Stimulated activated CD4-positive, alpha-beta T cell treated with anti-CD3 and anti-CD28 coated beads, Interleukin-2, amount 100 ng/mL, for 48 hours (primary cell): Measurements from ENCODE around the gene RGS7.

Experiments
- DNase-seq, 2 donors: peaks; one replicate each; pipeline ENCODE4 v3.0.0-alpha.2; 2020

RGS7 gene

GRCh38 chr1:241356519-241357365 is at the start of gene RGS7:
TSS of gene RGS7 (minus strand) at chr1:241357205.
- DNase-seq, result peak in 1 of 2 donors; percentile 2

DNA sequence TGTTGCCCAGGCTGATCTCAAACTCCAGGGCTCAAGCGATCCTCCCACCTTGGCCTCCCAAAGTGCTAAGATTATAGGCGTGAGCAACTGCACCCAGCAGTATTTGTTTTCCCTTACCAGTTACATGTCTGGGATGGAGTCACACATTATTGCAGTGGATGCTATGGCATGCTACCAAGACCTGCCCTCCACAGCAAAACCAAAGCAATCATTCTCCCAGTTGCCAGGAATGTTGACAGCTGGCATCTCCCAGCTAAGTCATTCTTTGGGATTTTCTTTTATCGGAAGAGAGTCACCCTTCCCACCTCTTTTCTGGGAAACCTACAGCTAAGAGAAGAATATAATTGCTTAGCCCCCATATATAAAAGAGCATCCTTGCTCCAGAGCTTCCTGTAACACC is 49.4 kb upstream of the RGS7 start:
- no peak for DNase-seq

DNA sequence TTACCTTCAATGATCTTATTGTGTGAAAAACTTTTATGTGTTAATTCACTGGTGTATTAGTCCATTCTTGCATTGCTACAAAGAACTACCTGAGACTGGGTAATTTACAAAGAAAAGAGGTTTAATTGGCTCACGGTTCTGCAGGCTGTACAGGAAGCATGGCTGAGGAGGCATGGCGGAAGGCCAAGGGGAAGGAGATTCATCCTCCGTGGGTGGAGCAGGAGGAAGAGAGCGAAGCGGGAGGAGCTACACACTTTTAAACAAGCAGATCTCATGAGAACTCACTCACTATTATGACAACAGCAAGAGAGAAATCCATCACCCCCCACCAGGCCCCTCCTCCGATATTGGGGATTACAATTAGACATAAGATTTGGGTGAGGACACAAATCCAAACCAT is 44.2 kb upstream of the RGS7 start:
- DNase-seq, result no peak

GRCh38 chr1:241396747-241397681 is 40.0 kb upstream of the RGS7 start:
- DNase-seq, result no peak

DNA sequence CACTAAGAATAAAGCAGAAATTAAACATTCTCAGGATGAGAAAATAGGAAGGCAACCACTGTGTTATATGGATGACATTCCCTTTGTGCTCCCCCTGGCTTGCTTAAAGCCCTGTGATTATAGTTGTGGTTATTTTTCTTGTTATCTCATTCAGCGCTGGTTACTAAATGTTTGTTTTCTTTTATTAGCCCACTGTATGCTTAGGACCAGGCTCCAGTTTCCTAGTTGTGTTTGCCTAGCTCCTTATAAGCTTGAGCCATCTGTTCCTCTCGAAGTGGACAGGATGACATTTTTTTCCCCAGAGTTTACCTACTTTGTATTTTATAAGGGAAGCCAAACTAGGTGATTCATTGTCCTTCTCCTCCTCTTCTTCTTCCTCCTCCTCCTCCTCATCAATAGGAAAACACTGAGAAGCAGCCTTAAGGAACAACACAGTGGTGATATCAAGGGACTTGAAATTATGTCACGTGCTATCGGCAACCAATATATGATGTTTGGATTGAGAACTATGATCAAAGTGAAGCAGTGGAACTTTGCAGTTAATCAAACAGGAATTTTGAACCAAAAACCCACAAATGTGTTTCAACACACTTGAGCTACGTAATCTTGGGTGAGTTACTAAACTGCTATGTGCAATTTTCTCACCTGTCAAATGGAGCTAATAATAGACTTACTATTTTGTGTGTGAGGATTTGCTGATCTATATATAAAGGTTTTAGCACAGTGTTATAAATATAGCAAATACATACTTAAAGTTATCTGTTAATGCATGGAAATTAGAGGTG is 35.1 kb upstream of the RGS7 start:
- DNase-seq, result no peak

DNA sequence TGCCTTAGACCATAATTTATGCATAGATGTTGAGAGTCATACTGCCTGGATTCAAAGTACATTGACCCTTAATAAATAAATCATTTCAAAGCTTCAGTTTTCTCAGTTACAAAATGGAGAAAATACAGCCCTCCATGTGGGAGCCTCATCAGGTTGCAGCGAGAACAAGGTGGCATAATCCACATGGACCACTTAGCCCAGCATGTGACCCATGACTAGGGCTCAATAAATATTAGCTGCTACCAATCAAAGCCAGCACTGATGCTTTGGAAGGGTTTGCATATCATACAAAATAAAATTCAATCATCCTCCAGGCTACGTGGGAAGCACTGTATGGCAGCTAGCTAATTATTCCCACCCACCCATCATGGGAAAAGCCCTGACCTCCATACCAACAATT is 33.5 kb upstream of the RGS7 start:
- DNase-seq, result no peak

DNA sequence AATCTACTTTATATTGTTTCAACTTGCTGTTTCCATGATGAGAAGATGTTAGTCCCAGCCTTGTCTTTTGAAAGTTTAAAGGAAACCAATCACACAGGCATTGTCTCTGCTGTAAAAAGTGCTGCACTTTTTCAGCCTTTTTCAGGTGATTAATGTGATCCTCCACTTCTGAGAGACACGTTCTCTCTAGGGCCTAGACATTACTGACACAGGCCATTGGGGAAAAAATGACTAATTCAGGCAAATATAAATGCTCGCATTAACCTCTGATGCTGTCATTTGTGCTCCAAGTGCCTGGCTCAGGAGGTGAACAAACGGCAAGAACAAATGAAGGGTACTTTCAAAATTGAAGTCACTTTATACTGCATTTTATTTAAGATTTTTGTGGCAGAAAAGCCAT is 32.4 kb upstream of the RGS7 start:
- DNase-seq, result no peak

DNA sequence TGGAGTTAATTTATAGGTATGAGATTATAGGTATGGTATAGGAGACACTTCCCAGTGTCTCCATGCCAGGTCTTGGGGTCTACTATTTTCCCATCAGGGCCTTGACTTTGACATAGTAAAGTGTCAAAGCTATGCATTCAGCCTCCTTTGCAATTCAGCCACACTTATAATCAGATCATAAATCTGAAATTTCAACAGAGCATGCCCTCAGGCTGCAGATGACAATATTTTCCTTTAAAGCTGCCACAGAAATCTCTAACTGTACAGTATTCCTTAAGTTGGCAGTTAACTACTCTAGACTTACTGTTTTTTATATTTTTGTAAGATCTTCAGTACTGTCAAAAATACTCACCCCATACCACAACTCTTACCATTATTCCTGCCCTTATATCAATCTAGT is 30.2 kb upstream of the RGS7 start:
- DNase-seq, result no peak

DNA sequence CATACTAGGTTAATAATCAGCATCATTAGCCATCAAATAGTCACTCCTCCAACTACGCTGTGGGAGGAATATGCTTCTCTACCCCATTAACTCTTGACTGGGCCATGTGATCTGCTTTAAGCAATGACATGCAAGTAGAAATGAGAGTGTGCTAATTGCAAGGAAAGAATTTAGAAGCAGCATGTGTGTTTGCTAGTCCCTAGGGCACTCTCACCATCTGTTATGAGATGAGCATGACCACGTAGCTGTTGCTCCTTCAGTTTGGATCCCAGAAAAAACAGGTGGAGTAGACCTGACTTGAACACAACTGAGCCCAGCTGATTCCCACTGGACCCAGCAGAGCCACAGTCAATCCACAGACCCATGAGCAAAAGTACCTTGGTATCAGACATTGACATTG is 19.7 kb upstream of the RGS7 start:
- no peak for DNase-seq

DNA sequence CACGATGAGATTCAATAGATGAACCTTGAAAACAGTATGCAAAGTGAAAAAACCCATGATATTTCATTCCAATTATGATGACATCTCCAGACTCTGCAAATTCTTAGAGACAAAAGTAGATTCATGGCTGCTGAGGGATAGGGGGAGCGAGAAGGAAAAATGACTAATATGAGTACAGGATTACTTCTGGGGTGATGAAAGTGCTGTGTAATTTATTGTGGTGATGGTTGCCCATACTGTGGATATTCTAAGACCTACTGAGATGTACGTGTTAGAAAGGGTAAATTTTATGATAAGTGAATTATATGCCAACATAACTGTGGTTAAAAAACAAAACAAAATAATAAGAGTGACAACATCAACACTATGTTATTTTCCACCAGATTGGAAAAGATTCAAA is 18.9 kb upstream of the RGS7 start:
- DNase-seq, result no peak

DNA sequence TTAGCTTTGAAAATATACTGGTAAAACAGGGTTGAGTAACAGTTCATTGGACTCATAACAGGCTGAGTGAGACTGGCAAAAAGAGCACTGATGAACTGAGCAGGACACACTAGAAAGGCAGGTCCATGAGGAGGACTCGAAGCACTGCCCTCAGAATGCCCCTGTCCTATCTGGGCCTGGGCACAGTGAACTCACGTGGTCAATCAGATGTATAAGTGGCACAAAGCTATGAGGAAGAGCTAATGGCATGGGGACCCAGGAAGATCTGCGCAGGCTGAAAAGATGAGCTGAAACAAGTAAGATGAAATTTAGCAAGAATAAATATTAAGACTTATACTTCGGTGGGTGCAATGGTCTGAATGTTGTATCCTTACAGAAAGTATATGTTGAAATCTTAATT is 9.2 kb upstream of the RGS7 start:
- DNase-seq, result no peak

DNA sequence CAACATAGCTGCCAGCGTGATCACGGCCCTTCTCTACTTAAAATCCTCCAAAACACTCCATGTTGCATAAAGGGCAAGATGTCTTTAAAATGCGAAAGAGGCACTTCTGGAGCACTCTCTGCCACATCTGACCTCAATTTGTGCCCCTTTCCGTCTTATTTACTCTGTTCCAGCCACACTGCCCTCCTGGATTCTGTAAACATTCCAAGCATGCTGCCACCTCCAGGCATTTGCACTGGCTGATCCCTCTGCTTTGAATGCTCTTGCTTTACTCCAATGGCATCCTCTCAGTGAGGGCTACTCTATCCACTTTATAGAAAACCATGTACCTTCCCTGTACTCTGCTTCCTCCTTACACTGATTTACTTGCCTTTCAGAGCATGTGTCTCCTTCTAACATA is 5.3 kb upstream of the RGS7 start:
- no peak for DNase-seq

DNA sequence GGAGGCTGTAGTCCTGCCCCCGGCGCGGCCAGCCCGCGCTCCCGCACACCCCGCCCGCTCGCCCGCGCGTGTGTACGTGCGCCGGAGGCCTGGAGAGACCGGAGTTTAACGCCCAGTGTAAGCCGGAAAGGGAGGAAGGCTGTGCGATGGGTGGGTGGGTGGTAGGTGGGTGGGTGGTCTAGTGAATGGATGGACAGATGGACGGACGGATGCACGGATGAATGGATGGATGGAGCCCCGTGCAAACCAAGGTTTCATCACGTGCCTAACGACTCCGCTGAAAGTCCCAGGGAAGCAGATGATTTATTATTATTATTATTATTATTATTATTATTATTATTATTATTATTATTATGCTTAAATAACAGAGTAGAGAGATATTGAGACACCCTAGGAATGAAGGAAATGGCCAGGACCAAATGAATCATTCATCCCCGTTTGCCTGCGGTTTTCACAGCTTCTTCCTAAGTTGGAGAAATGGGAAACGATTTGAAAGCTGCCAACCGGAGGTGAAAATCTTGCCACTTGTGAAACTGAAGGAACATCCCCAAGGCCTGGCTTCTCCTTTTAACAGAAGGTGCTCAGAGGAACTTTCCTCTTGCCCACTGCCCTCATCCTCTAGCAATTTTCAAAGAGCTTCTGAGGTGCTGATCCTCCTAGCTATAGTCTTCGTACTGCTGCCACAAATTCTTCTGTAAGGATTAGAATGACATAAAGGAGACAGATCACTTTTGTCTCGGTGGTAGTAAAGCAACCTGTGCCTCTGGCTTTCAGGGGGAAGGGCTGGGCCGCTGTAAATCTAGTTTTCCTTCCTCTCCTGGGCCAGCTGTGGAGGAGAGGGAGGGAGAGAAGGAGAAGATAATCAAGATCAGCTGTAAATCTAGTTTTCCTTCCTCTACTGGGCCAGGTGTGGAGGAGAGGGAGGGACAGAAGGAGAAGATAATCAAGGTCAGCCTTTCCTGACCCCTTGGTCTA is 648 bp upstream of the RGS7 start:
- DNase-seq, result no peak

GRCh38 chr1:241356187-241356518 is 852 bp downstream of the RGS7 start:
- DNase-seq, result no peak

DNA sequence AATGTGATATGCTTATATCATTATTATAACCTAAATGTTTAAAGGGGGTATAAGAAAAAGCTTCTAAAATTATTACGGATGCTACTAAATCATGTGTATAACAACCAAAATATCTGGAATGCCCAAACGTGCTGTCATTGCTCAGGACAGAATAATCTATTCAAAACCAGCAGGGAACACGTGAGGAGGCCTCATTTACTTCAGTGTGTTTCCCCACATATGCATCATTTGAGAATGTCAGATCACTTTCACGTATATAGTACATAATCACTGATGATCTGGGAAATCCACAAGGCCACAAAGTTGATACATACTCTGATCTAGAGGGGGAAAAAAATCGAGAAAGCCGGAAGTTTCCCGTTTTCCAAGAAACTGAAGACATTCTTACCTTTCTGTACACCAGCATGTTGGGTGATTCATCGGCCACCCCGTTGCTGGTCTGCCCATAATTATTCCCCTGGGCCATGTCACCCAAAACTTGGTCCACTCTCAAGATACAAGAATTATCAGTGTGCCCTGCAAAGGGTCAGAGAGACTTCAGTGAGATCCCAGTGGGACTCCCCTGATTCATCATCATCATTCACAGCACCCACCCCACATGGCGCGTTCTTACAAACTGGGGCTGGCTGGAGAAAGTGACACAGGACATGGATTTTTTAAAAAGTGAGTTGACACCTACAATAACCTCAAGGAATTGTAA is 1.5 kb downstream of the RGS7 start:
- no peak for DNase-seq

- DNase-seq, result no peak
These were observed 4.6 kb downstream of the RGS7 start for GRCh38 chr1:241352401-241352800.

DNA sequence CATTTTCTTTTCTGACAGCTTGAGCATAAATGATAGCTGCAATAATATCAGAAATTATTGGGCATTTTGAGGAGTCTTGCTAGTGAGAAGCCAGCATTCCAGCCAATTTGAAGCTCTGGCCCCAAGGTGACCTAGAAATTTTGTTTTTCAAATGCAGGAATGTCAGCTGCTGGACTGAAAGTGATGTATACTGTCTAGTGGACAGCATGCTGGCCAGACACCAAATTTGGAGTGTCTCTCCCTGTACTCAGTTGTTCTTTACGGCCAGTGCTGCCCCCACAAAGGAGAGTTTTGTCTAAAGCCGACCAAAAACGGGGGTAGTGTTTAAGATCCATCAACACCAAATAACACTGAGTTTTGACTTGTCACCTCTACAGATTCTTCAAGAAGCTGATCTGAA is 5.2 kb downstream of the RGS7 start:
- DNase-seq, result no peak

GRCh38 chr1:241343956-241344355 is 13.0 kb downstream of the RGS7 start:
- DNase-seq, result no peak

DNA sequence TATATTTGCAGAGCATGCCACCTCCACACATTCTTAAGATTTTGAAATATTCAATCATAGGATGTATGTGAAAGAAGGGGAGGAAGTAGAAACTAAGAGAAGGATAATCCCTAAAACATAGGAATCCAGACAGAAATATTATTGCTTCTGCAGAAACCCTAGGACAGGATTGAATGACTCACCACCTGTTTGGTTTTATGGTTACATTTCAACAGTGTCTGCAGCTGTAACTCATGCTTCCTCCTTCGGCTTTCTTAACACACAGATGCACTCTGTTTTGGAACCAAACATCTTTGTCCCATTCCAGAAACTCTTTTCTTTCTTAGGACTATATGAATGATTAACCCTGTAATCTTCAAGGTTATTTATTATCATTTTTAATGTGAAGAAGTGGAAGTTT is 20.7 kb downstream of the RGS7 start:
- DNase-seq, result no peak

DNA sequence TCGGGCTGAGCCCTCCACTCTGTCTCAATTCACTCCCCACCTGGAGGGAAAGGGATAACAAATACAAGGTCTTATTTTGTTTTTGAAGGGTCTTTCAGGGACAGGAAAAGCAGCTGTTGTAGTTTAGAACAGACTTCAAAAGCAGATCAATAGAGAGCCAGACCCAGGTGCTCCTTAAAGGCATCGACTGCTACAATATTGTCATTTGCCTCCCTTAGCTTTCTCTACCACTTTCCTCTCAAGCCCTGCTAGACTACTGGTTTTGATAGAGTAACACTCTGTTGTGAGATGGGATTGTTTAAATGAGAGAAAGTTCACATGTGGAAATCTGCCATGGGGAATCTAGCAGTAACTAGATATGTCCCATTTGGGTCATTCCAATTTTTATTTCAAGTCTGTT is 24.0 kb downstream of the RGS7 start:
- no peak for DNase-seq

- DNase-seq, result no peak
These were observed 25.0 kb downstream of the RGS7 start for GRCh38 chr1:241332037-241332409.
